Activated CD4-positive, alpha-beta T cell treated with anti-CD3 and anti-CD28 coated beads, Interleukin-2, amount 50 U/mL, for 1 hour (primary cell): ENCODE measurements around the gene PRR3.
A peak's percentile ranks its signal among the peaks of the same experiment; 100 is the strongest.
"Not testable (repeated sequence)": the region's sequence is repeated elsewhere in the genome, so short reads cannot be mapped to it uniquely, and the experiment has no call there.

Source experiments
- DNase-seq: peaks from one replicate; pipeline ENCODE4 v3.0.0-alpha.2; 2020

PRR3 gene, protein sequence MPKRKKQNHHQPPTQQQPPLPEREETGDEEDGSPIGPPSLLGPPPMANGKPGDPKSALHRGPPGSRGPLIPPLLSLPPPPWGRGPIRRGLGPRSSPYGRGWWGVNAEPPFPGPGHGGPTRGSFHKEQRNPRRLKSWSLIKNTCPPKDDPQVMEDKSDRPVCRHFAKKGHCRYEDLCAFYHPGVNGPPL

DNA sequence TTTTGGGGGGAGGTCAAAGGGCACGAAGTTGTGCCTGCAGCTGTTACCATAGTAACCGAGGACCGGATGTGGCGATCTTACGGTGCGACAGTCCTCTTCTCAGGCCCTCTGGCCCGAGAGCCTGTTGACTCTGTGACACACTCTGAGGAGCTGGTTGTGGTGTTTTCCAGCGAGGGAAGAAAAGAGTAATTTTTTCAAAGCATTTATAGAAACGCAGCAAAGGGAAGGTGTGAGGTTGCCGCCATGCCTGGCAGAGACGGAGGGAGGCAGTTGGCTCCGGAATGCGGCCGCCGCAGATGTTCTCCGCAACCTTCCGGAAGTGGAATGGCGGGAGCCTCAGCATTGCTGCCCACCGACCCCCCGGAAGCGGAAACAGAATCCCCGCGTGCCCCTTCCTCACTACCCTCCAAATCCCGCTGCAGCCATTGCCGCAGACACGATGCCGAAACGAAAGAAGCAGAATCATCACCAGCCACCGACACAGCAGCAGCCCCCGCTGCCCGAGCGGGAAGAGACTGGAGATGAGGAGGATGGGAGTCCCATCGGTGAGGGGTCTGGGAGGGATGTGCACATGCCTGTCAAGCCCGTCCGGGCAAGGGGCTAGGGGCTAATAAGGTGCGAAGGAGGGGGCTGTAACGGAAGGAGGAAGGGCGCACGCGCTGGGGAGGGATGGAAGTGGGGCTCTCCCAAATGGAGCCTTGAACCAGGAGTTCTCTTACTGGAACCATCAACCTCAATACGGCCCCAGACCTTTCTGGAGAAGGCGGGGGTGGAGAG, at the start of gene PRR3:
TSS of gene PRR3 (plus strand) at position 390 of the 777 bp plus-strand sequence. CDS start at position 440, 50 bp downstream.
- DNase-seq = peak; percentile 78

DNA sequence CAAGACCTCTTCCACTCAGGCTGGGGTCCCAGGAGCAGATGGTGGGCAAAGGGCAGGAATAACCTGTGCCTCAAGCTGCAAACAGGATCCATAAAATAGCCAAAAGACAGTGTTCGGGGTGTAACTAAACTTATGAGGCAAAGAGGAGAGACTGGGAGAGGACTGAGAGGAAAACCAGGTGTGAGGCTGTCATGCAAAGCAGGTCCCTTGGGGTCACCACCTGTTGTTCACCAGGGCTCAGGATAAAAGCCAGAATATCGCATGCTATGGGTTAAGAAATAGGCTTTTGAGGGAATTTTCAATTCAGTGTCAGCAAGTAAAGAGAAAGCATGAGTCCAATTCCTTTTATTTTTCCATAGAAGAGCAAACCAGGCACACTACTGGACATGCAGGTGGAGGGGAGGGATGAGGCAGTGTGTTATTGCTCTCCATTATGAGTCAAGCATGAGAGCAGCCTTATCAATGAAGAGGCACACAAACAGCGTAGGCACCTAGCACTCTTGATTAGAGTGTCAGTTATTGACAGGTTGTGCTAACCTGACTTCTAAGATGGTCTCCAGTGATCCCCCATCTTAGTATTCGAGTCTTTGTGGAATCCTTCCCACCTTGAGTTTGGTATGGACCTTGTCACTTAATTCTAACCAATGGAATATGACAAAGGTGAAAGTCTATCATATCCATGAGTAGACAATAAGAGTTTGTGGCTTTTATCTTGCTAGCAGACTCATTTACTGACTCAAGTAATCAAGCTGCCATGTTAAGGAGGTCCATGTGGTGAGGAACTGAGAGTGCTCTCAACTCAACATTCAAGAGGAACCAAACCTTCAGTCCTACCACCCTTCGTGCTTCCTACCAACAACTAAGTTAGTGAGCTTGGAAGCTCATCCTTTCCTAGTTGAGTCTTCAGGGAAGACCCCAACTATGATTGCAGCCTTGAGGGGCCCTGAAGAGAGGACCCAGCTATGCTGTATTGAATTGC, 49.0 kb upstream of the PRR3 start:
- no peak for DNase-seq

DNA sequence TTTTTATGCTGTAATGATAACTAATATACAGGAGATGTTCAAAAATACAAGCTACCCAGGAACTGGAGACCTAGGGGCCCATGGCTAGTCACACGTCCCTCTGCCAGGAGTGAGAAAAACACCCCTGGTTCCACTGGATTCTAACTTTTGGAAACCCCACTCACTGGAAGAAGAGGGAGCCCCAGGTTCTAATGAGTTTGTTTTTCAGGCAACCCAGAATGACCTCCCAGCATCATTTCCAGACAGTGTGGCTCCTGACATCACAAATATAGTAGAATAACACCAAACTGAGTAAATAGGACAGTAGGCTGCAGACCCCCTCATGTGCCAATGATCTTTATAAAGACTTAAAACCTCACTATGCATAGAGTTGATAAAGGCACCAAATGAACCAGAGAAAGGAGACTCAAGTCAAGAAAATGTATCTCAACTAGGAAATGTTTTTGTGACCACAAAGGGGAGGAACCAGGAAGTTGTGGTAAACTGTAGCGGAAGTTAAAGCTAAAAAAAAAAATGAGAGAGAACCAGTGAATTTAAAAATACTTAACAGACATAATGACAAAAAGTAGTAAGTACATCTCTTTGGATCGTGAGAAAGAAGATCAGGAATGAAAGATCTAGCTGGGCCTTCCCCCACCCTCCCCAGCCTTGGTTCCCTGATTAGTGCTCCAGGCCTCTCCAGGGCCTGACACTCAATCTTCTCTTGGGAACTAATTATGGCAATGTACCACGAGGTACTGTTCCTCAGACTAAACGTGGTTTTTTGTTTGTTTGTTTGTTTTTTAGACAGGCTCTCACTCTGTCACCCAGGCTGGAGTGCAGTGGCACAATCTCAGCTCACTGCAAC, 48.0 kb upstream of the PRR3 start:
- DNase-seq = no peak

DNA sequence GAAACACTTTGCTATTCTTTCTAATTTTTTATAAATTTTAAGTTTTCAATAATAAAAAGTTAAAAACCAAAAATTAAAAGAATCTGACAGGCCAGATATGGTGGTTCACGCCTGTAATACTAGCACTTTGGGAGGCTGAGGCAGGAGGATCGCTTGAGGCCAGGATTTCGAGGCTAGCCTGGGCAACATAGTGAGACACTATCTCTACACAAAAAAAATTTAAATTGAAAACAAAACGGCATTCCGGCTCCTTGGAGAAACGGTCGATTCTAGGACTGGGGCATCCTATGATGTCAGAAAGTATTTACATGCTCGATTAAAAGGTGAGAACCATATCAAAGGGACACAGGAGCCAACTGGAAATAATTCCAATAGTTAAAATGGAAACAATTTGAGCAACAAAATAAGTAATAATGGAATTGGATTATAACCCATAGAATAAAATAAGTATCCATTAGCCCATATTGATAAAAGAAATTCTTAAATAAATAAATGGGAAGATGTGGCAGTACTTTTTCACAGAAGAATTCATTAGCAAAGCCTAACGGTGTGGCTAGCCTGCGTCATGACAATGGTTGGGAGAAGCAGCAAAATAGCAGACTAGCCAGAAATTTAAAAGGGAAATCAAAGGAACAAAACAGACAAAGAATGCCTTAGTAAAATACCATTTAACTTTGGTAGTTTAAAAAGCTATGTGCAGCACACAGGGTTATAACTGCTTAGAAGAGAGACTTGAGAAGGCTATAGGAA, 46.5 kb upstream of the PRR3 start:
- DNase-seq = no peak

DNA sequence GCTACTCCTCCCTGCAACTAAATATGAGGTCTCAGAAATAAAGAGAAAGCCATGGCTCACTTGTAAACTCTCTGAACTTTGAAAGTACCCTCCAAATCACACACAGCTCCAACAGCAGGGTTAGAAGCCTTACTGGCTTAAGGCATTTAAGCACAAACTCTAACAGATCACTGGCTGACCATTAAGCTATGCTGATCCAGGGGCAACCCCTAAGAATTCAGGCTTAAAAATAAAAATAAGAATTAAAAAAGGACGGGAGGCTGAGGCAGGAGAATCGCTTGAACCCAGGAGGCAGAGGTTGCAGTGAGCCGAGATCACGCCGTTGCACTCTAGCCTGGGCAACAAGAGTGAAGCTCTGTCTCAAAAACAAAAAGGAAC, 45.9 kb upstream of the PRR3 start:
- DNase-seq = no peak

DNA sequence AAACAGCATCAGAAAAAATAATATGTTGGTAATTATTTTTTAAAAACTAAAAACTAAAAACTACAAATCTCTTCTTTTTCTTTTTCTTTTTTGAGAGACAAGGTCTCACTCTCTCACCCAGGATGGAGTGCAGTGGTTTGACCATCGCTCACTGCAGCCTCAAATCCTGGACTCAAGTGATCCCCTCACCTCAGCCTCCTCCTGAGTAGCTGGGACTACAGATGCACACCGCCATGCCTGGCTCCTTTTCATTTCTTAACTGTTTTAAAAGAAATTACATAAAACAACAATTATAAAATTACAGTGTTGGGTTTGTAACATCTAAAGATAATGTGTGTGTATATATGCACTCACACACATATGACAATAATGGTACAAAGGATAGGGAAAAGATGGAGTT, 43.6 kb upstream of the PRR3 start:
- DNase-seq = no peak

DNA sequence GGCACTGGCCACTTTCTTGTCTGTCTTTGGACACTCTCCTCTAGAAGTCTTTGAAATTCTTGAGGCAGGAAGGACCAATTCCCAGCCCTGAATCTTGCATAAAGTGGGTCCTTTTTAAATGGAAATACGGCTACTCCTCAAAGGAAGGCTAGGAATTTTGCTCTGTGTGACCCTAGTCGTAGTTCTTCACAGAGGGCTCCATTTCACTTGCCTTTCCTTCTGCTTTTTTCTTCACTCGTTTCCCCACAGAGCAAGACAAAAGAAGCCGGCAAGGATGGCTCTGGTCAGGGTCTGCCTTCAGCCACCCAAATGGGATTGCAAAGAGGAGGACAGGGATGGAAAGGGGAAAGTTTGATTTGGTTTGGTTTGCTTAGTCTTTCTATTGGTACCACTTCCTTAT, 42.0 kb upstream of the PRR3 start:
- DNase-seq = no peak

DNA sequence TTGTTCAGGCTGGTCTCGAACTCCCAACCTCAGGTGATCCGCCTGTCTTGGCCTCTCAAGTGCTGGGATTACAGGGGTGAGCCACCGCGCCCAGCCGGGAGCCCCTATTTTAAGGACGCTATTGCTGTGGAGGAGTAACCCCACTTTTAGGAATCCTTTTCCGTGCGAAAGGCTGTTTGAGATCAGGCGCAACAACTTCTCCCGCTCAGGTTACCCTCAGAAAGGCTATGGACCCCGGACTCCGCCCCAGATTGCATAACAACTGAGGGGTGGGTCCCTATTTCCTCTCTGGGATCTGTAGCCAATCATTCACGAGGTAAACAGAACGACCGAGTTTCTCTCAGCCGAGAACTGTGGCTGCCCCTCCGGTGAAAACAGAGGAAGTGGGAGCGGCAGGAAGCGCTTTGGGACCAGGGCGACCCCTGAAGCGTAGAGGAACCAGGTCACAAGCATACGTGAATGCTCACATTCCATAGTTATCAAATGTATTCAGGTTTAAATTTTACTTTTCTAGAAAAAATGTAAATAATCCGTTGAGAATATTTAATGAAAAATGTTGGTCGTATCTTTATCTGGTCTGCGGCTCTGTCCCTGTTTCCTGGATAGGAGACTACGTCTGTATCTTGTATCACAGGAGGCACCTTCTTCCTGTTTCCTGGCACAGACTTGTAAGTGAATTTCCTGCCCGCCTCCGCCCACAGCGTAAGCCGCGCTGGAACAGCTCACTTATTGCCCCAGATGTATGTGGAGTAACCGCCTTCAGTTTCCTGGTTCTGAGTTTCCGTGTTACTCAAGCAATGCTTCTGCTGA, 40.9 kb upstream of the PRR3 start:
- peak; percentile 86 for DNase-seq

DNA sequence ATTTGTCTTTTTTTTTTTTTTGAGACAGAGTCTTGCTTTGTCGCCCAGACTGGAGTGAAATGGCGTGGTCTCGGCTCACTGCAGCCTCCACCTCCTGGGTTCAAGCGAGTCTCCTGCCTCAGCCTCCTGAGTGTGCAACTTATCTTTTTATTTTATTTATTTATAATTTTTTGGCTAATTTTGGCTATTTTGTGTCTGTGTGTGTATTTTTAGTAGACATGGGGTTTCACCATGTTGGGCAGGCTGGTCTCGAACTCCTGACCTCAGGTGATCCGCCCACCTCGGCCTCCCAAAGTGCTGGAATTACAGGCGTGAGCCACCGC, 40.4 kb upstream of the PRR3 start:
- not testable (repeated sequence) for DNase-seq

DNA sequence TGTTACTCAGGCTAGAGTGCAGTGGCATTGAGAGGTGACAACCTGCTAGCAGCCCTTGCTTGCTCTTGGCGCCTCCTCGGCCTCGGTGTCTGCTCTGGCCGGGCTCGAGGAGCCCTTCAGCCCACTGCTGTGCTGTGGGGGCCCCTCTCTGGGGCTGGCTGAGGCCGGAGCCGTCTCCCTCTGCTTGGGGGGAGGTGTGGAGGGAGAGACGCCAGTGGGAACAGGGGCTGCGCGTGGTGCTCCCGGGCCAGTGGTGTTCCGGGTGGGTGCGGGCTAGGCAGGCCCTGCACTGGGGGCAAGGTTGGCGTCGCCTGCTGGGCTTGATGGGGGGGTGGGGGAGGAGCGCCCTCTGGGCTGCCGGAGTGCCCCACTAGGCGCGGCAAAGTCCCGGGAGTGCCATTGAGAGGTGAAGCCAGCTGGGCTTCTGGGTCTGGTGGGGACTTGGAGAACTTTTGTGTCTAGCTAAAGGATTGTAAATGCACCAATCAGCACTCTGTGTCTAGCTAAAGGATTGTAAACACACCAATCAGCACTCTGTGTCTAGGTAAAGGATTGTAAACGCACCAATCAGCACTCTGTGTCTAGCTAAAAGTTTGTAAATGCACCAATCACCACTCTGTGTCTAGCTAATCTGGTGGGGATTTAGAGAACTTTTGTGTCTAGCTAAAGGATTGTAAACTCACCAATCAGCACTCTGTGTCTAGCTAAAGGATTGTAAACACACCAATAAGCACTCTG, 39.2 kb upstream of the PRR3 start:
- not testable (repeated sequence) for DNase-seq

DNA sequence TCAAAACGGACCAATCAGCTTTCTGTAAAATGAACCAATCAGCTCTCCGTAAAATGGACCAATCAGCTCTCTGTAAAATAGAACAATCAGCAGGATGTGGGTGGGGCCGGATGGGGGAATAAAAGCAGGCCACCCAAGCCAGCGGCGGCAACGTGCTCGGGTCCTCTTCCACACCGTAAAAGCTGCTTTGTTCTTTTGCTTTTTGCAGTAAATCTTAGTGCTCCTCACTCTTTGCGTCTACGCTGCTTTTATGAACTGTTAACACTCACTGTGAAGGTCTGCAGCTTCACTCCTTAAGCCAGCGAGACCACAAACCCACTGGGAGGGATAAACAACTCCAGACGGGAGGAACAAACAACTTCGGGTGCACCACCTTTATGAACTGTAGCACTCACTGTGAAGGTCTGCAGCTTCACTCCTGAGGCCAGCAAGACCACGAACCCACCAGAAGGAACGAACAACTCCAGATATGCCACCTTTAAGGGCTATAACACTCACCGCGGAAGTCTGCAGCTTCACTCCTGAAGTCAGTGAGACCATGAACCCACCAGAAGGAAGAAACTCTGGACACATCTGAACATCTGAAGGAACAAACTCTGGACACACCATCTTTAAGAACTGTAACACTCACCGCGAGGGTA, 38.5 kb upstream of the PRR3 start:
- DNase-seq = not testable (repeated sequence)

DNA sequence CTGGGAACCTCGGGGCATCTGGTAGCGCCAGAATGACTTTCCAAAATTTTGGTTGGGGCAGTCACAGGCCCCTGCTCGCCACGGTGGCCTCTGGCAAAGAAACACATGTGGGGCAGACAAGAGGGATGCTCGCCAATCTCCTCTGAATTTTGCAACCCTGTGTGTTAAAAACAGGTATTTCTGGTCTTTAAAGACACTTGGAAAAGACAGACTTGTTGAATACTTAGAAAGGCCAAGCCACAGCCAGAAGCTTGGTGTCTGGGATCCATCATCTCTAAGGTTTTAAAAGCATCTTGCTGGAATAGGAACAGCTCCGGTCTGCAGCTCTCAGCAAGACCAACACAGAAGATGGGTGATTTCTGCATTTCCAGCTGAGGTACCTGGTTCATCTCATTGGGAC, 36.6 kb upstream of the PRR3 start:
- no peak for DNase-seq

DNA sequence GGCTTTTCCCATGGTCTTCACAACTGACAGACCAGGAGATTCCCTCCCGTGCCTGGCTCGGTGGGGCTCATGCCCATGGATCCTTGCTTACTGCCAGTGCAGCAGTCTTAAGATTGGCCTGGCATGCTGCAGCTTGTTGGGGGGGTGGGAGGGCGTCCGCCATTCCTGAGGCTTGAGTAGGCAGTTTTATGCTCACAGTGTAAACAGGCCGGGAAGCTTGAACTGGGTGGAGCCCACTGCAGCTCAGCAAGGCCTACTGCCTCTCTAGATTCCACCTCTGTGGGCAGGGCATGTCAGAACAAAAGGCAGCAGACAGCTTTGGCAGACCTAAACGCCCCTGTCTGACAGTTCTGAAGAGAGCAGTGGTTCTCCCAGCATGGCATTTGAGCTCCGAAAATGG, 36.0 kb upstream of the PRR3 start:
- not testable (repeated sequence) for DNase-seq

DNA sequence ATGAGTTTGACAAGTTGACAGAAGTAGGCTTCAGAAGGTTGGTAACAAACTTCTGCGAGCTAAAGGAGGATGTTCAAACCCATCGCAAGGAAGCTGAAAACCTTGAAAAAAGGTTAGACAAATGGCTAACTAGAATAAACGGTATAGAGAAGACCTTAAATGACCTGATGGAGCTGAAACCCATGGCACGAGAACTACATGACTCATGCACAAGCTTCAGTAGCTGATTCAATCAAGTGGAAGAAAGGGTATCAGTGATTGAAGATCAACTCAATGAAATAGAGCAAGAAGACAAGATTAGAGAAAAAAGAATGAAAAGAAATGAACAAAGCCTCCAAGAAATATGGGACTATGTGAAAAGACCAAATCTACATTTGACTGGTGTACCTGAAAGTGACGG, 35.1 kb upstream of the PRR3 start:
- DNase-seq = not testable (repeated sequence)

DNA sequence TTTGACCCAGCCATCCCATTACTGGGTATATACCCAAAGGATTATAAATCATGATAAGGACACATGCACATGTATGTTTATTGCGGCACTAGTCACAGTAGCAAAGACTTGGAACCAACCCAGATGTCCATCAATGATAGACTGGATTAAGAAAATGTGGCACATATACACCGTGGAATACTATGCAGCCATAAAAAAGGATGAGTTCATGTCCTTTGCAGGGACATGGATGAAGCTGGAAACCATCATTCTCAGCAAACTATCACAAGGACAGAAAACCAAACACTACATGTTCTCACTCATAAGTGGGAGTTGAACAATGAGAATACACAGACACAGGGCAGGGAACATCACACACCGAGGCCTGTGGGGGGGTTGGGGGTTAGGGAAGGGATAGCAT, 30.7 kb upstream of the PRR3 start:
- DNase-seq = not testable (repeated sequence)

DNA sequence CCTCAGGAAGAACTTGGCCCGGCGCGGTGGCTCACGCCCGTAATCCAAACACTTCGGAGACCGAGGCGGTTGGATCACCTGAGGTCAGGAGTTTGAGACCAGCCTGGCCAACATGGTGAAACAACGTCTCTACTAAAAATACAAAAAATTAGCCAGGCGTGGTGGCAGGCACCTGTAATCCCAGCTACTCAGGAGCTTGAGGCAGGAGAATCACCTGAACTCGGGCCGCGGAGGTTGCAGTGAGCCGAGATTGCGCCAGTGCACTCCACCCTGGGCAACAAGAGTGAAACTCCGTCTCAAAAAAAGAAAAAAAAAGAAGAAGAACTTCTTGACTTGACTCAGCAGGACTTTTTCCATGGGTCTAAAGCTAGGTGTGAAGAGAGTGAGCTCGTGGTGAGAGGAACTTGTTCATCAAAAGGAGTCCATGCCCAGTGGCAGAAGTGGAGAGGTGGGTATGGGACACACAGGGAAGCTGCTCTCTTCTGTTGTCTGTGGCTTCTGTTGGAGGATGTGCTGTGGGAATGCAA, 27.7 kb upstream of the PRR3 start:
- peak; percentile 26 for DNase-seq

DNA sequence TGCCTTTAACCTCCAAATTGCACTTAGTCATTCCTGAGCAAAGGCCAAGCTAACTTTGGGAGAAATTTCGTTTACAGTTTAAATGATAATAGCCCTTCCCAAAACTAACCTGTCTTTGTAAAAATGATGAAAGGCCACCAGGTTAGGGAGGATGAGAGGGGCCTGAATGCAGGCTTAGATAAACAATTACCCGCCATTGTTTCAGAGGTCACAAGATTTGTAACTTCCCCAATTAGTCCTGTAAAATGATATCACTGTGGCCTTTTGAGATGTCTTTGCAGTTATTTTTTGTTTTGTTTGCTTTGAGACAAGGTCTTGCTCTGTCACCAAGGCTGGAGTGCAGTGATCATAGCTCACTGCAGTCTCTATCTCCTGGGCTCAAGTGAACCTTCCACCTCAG, 27.1 kb upstream of the PRR3 start:
- DNase-seq = no peak

DNA sequence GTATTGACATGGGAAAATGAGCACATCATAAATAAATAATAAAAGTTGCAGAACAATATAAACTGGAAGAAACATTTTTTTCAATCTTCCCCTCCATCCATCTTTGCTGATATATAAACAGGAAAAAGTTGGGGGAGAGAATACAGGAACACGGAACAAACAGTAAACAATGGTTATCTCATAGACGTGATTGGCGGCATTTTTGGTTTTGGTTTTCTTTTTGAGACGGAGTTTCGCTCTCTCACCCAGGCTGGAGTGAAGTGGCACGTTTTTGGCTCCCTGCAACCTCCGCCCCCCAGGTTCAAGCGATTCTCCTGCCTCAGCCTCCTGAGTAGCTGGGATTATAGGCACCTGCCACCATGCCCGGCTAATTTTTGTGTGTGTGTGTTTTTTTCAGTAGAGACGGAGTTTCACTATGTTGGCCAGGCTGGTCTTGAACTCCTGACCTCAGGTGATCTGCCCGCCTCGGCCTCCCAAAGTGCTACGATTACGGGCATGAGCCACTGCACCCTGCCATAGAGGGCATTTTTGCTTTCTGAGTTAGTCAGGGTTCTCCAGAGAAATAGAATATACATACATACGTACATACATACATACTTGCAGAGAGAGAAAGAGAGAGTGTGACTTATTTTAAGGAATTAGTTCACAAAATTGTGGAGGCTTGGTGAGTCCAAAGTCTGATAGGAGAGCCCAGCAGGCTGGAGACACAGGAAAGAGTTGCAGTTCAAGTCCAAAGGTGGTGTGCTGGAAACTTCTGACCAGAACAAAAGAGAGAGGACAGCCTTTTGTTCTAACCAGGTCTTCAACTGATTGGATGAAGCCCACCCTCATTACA, 23.4 kb upstream of the PRR3 start:
- no peak for DNase-seq

DNA sequence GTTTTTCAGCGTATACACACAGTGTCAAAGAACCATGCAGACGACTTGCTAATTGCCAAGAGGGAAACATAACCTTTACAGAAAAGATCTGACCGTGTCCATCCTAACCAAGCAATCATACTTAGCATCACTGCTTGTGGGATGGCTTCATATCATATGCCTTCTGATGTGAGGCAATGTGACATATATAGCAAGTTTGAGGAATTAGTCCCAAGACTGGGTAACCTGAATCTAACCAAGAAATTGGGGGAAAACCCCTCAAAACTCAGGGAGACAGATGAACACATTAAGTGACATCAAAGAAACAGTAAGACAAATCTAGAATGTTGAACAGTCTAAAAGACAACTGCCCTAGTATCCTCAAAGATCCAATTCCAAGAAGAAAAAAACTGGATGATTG, 19.2 kb upstream of the PRR3 start:
- no peak for DNase-seq
